ENCODE measurements around the gene CACNA1B. TPM values are rescaled to one million over a fixed set of nuclear protein-coding genes. Genes with fewer than 3 reads are reported as not detected.
"Not testable (repeated sequence)": the region's sequence is repeated elsewhere in the genome, so short reads cannot be mapped to it uniquely, and the experiment has no call there.

The CACNA1B gene
- polyA plus RNA-seq, 1 experiment = 0.01 TPM

- no peaks in the 10 kb centered on the region for H3K27me3 ChIP-seq (ENCODE audit: control insufficient read depth, insufficient read depth, low read length)
- peaks cover 73% of the 10 kb centered on the region for H3K9me3 ChIP-seq (ENCODE audit: control insufficient read depth, insufficient read depth, low read length)
- ChIA-PET POLR2A (no interaction called here), CTCF (no interaction called here)
- no peak overlapping the region for H3K27ac ChIP-seq (ENCODE audit: low read depth, low read length)
- no peak for DNase-seq (ENCODE audit: low read depth, low spot score)
- H3K4me3 ChIP-seq (ENCODE audit: low read depth, low read length) = no peak overlapping the region
- TF ChIP-seq CTCF (IDR thresholded peaks at IDR 0.05; ENCODE audit: low read depth, low read length) = no peak
Measured at GRCh38 chr9:138111607-138112006, 234.0 kb downstream of the CACNA1B start.

GRCh38 chr9:138112090-138112748 lies 234.6 kb downstream of the CACNA1B start:
- POLR2A ChIA-PET = no interaction called here
- Histone ChIP-seq H3K9me3 (ENCODE audit: control insufficient read depth, insufficient read depth, low read length) (peaks cover 75% of the 10 kb centered on the region), H3K27ac (ENCODE audit: low read depth, low read length) (no peak overlapping the region), H3K27me3 (ENCODE audit: control insufficient read depth, insufficient read depth, low read length) (no peaks in the 10 kb centered on the region), H3K4me3 (ENCODE audit: low read depth, low read length) (no peak overlapping the region)
- DNase-seq (ENCODE audit: low read depth, low spot score) = no peak
- CTCF ChIA-PET = no interaction called here
- TF ChIP-seq CTCF (IDR thresholded peaks at IDR 0.05; ENCODE audit: low read depth, low read length) = no peak

GRCh38 chr9:138112791-138113600 lies 235.4 kb downstream of the CACNA1B start:
- POLR2A ChIA-PET = no interaction called here
- Histone ChIP-seq H3K27ac (ENCODE audit: low read depth, low read length) (no peak overlapping the region), H3K27me3 (ENCODE audit: control insufficient read depth, insufficient read depth, low read length) (no peaks in the 10 kb centered on the region), H3K9me3 (ENCODE audit: control insufficient read depth, insufficient read depth, low read length) (peaks cover 75% of the 10 kb centered on the region), H3K4me3 (ENCODE audit: low read depth, low read length) (no peak overlapping the region)
- no peak for TF ChIP-seq CTCF (IDR thresholded peaks at IDR 0.05; ENCODE audit: low read depth, low read length)
- no peak for DNase-seq (ENCODE audit: low read depth, low spot score)
- CTCF ChIA-PET = no interaction called here

- H3K27me3 ChIP-seq (ENCODE audit: control insufficient read depth, insufficient read depth, low read length); DNase-seq (ENCODE audit: low read depth, low spot score); H3K4me3 ChIP-seq (ENCODE audit: low read depth, low read length); POLR2A ChIA-PET; H3K27ac ChIP-seq (ENCODE audit: low read depth, low read length); CTCF ChIA-PET: not testable (repeated sequence)
- peaks cover 79% of the 10 kb centered on the region for H3K9me3 ChIP-seq (ENCODE audit: control insufficient read depth, insufficient read depth, low read length)
Measured at GRCh38 chr9:138113701-138114325, 236.2 kb downstream of the CACNA1B start.

- DNase-seq (ENCODE audit: low read depth, low spot score) = no peak
- no peak for TF ChIP-seq CTCF (IDR thresholded peaks at IDR 0.05; ENCODE audit: low read depth, low read length)
- Histone ChIP-seq H3K4me3 (ENCODE audit: low read depth, low read length) (no peak overlapping the region), H3K27me3 (ENCODE audit: control insufficient read depth, insufficient read depth, low read length) (no peaks in the 10 kb centered on the region), H3K9me3 (ENCODE audit: control insufficient read depth, insufficient read depth, low read length) (peaks cover 82% of the 10 kb centered on the region), H3K27ac (ENCODE audit: low read depth, low read length) (no peak overlapping the region)
- ChIA-PET CTCF (no interaction called here), POLR2A (no interaction called here)
Measured at GRCh38 chr9:138114501-138115245, 237.1 kb downstream of the CACNA1B start.

Measured in AG04450 (cell line).